Sigmoid colon (tissue), 7 donors: Measurements from ENCODE around the gene TMEFF2. TPM values are rescaled to one million over a fixed set of nuclear protein-coding genes. Genes with fewer than 3 reads are reported as not detected.
A peak's percentile ranks its signal among the peaks of the same experiment; 100 is the strongest.

Source experiments
- DNase-seq: peaks from one replicate; pipeline ENCODE4 v3.0.0-alpha.2; 2019
- H3K27ac ChIP-seq, 4 donors: fragments of 200-600 bp; sonication (generic); one replicate each; pipeline ENCODE4 v1.5.1; 2016 to 2019; ENCODE audit warnings: mild to moderate bottlenecking in 1 of 4
- H3K27me3 ChIP-seq, 3 donors: fragments of 200-600 bp; sonication (generic); one replicate each; pipeline ENCODE4 v1.5.1; 2019; ENCODE audit warnings: mild to moderate bottlenecking in 1 of 3
- H3K36me3 ChIP-seq, 4 donors: fragments of 200-600 bp; sonication (generic); one replicate each; pipeline ENCODE4 v1.5.1; 2016 to 2019
- H3K4me1 ChIP-seq, 4 donors: fragments of 200-600 bp; sonication (generic); one replicate each; pipeline ENCODE4 v1.5.1; 2017 to 2019
- H3K4me3 ChIP-seq, 4 donors: fragments of 200-600 bp; sonication (generic); one replicate each; pipeline ENCODE4 v1.5.1; 2017 to 2019; ENCODE audit warnings: mild to moderate bottlenecking in 2 of 4, moderate library complexity in 1 of 4
- H3K9me3 ChIP-seq, 4 donors: fragments of 200-600 bp in 3 of 4; sonication (generic) in 3 of 4; one replicate each; pipeline versions ENCODE4 v1.5.1 to v1.6.1; 2013 to 2019
- CTCF ChIP-seq, 4 experiments: fragments of 450-650 bp in 3 of 4; fragments of 200-600 bp in 1 of 4; IDR thresholded peaks; one replicate each; pipeline ENCODE4 v1.5.1; 2016 to 2019; ENCODE audit warnings: antibody characterized with exemption in 4 of 4, mild to moderate bottlenecking in 3 of 4, moderate library complexity in 2 of 4
- EP300 ChIP-seq, 4 donors: sonication (generic); formaldehyde crosslinking; IDR thresholded peaks; one replicate each; pipeline ENCODE4 v1.6.1; 2017; ENCODE audit warnings: antibody characterized with exemption in 4 of 4
- POLR2A ChIP-seq, 2 donors: fragments of 450-650 bp; IDR thresholded peaks; one replicate each; pipeline ENCODE4 v1.6.1; 2016; ENCODE audit warnings: antibody characterized with exemption in 2 of 2, mild to moderate bottlenecking in 2 of 2, moderate library complexity in 2 of 2
- POLR2AphosphoS5 ChIP-seq, 4 donors: sonication (generic); formaldehyde crosslinking; IDR thresholded peaks; one replicate each; pipeline ENCODE4 v1.6.1; 2017; ENCODE audit warnings: antibody characterized with exemption in 4 of 4
- WGBS, 2 donors: extraction: QIAGEN DNeasy Blood & Tissue Kit; methylation state at CpG; one replicate each; pipeline ENCODE4 v1.1.7; 2013; 5-methylcytosine and 5-hydroxymethylcytosine counted together
- intact Hi-C: fragments of 100-400 bp; cut with DNase I; formaldehyde crosslinking; loops from one replicate; pipeline ENCODE4 v1.15.1; 2023
- polyA plus RNA-seq, 3 donors: library from polyadenylated mRNA; stranded (reverse); fragments of 200-250 nt; gene quantifications; one replicate each; pipeline ENCODE4 v1.2.3, GENCODE V29; 2013
- total RNA-seq, 4 donors: library from RNA; depleted of rRNA; stranded (reverse); fragments of >200 nt; gene quantifications; one replicate each; pipeline ENCODE4 v1.1.0, GENCODE V29; 2016
- donor health status: healthy with polysubstance abuse.
- donor health status: Bipolar disorder and iron deficiency.
- donor health status: healthy.

Gene TMEFF2
- total and polyA plus RNA-seq, 7 donors = 0.16 to 1.4 (median 0.32) TPM; not detected in 1

GRCh38 chr2:191936882-191937405, 257.8 kb downstream of the TMEFF2 start:
- 93 to 96% methylated on average over 2 of the region's 2 CpGs for WGBS, 2 donors
- intact Hi-C loops = no loop called here

GRCh38 chr2:191935247-191935646, 259.5 kb downstream of the TMEFF2 start:
- Histone ChIP-seq H3K27ac (no peak overlapping the region), H3K36me3 (no peaks in the 10 kb centered on the region), H3K4me3 (no peak overlapping the region), H3K4me1 (peaks cover 0 to 22% (median 3%) of the 10 kb centered on the region in 4 donors), H3K27me3 (no peaks in the 10 kb centered on the region), H3K9me3 (no peaks in the 10 kb centered on the region)
- no peak for DNase-seq
- intact Hi-C loops = no loop called here
- WGBS, 2 donors = 72 to 89% methylated on average over 3 of the region's 3 CpGs
- TF ChIP-seq EP300 (IDR thresholded peaks at IDR 0.05) (no peak), CTCF (IDR thresholded peaks at IDR 0.05) (no peak)

More at GRCh38 chr2:191936882-191937405, 257.8 kb downstream of the TMEFF2 start:
- Histone ChIP-seq H3K9me3 (no peaks in the 10 kb centered on the region), H3K36me3 (no peaks in the 10 kb centered on the region), H3K4me3 (no peak overlapping the region), H3K4me1 (peaks cover 0 to 30% (median 11%) of the 10 kb centered on the region in 4 donors), H3K27me3 (no peaks in the 10 kb centered on the region), H3K27ac (peak overlapping the region in 2 of 4 donors; percentile 13 to 39)
- no peak for DNase-seq
- TF ChIP-seq POLR2AphosphoS5 (IDR thresholded peaks at IDR 0.05) (no peak), EP300 (IDR thresholded peaks at IDR 0.05) (no peak), POLR2A (IDR thresholded peaks at IDR 0.05) (no peak), CTCF (IDR thresholded peaks at IDR 0.05) (no peak)

GRCh38 chr2:191933307-191934105, 261.2 kb downstream of the TMEFF2 start:
- Histone ChIP-seq H3K4me3 (no peak overlapping the region), H3K36me3 (no peaks in the 10 kb centered on the region), H3K27me3 (no peaks in the 10 kb centered on the region), H3K9me3 (no peaks in the 10 kb centered on the region), H3K4me1 (peaks cover 0 to 22% (median 3%) of the 10 kb centered on the region in 4 donors), H3K27ac (no peak overlapping the region)
- TF ChIP-seq POLR2A (IDR thresholded peaks at IDR 0.05) = no peak
- TF ChIP-seq POLR2AphosphoS5 (IDR thresholded peaks at IDR 0.05) = no peak
- 50 to 57% methylated on average over 2 of the region's 2 CpGs for WGBS, 2 donors
- intact Hi-C loops = no loop called here
- DNase-seq = no peak

GRCh38 chr2:191932286-191932685, 262.4 kb downstream of the TMEFF2 start:
- WGBS, 2 donors = 18 to 64% methylated on average over 1 of the region's 1 CpG
- H3K36me3 ChIP-seq = no peaks in the 10 kb centered on the region
- H3K27me3 ChIP-seq = no peaks in the 10 kb centered on the region
- no peaks in the 10 kb centered on the region for H3K9me3 ChIP-seq
- peaks cover 0 to 30% (median 12%) of the 10 kb centered on the region in 4 donors for H3K4me1 ChIP-seq
- H3K27ac ChIP-seq = no peak overlapping the region
- H3K4me3 ChIP-seq = no peak overlapping the region
- no peak for DNase-seq
- TF ChIP-seq EP300 (IDR thresholded peaks at IDR 0.05) (no peak), CTCF (IDR thresholded peaks at IDR 0.05) (no peak), POLR2A (IDR thresholded peaks at IDR 0.05) (no peak), POLR2AphosphoS5 (IDR thresholded peaks at IDR 0.05) (no peak)
- intact Hi-C loops = no loop called here

- Histone ChIP-seq H3K4me3 (no peak overlapping the region), H3K4me1 (peaks cover 0 to 30% (median 15%) of the 10 kb centered on the region in 4 donors), H3K36me3 (no peaks in the 10 kb centered on the region), H3K9me3 (no peaks in the 10 kb centered on the region), H3K27ac (no peak overlapping the region), H3K27me3 (no peaks in the 10 kb centered on the region)
- no peak for DNase-seq
- TF ChIP-seq EP300 (IDR thresholded peaks at IDR 0.05) (no peak), POLR2AphosphoS5 (IDR thresholded peaks at IDR 0.05) (no peak), POLR2A (IDR thresholded peaks at IDR 0.05) (no peak), CTCF (IDR thresholded peaks at IDR 0.05) (no peak)
- WGBS, 2 donors = 52 to 73% methylated on average over 1 of the region's 1 CpG
- intact Hi-C loops = no loop called here
Observed at GRCh38 chr2:191931329-191931728, 263.4 kb downstream of the TMEFF2 start.
